Tibial nerve (tissue), 4 donors: ENCODE results near the gene ARMH1. TPM values are rescaled to one million over a fixed set of nuclear protein-coding genes. Genes with fewer than 3 reads are reported as not detected.

Experiments
- DNase-seq, 2 donors: peaks; one replicate each; pipeline ENCODE4 v3.0.0-alpha.2; 2019; ENCODE audit warnings: low spot score in 2 of 2
- H3K27ac ChIP-seq, 4 donors: fragments of 200-600 bp; sonication (generic) in 3 of 4; one replicate each; pipeline ENCODE4 v1.5.1; 2017 to 2019; ENCODE audit warnings: mild to moderate bottlenecking in 1 of 4
- H3K27me3 ChIP-seq, 2 donors: fragments of 200-600 bp; sonication (generic) in 1 of 2; one replicate each; pipeline versions ENCODE4 v1.5.1 to v1.6.0; 2017 to 2019
- H3K36me3 ChIP-seq, 3 donors: fragments of 200-600 bp; sonication (generic); one replicate each; pipeline ENCODE4 v1.5.1; 2018 to 2019
- H3K4me1 ChIP-seq, 4 donors: fragments of 200-600 bp; sonication (generic) in 3 of 4; one replicate each; pipeline ENCODE4 v1.5.1; 2017 to 2019
- H3K4me3 ChIP-seq, 4 donors: fragments of 200-600 bp; sonication (generic) in 3 of 4; one replicate each; pipeline ENCODE4 v1.5.1; 2017 to 2019; ENCODE audit warnings: mild to moderate bottlenecking in 1 of 4, moderate library complexity in 1 of 4
- H3K9me3 ChIP-seq, 4 donors: fragments of 200-600 bp; sonication (generic) in 3 of 4; one replicate each; pipeline ENCODE4 v1.5.1; 2017 to 2019
- CTCF ChIP-seq, 5 experiments: fragments of 200-600 bp in 3 of 5; fragments of 450-650 bp in 2 of 5; sonication (generic) in 3 of 5; IDR thresholded peaks; one replicate each; pipeline ENCODE4 v1.5.1; 2016 to 2019; ENCODE audit warnings: antibody characterized with exemption in 5 of 5, mild to moderate bottlenecking in 3 of 5, moderate library complexity in 2 of 5
- EP300 ChIP-seq, 2 donors: sonication (generic); formaldehyde crosslinking; IDR thresholded peaks; one replicate each; pipeline ENCODE4 v1.6.1; 2017; ENCODE audit warnings: antibody characterized with exemption in 2 of 2, mild to moderate bottlenecking in 1 of 2
- POLR2A ChIP-seq, 2 donors: fragments of 450-650 bp; IDR thresholded peaks; one replicate each; pipeline ENCODE4 v1.6.1; 2017; ENCODE audit warnings: antibody characterized with exemption in 2 of 2, mild to moderate bottlenecking in 2 of 2, moderate library complexity in 2 of 2
- WGBS, 2 donors: methylation state at CpG; one replicate each; pipeline ENCODE4 v1.1.5; 2018; 5-methylcytosine and 5-hydroxymethylcytosine counted together
- total RNA-seq, 4 donors: library from RNA; depleted of rRNA; stranded (reverse); fragments of >200 nt; gene quantifications; one replicate each; pipeline ENCODE4 v1.1.0, GENCODE V29; 2016

Gene ARMH1
- total RNA-seq, 4 donors from 2014 or later, result 0.66 to 7.1 (median 2.9) TPM

GRCh38 chr1:44676484-44677200 lies 2.1 kb downstream of the ARMH1 start:
- H3K27me3 ChIP-seq, result no peaks in the 10 kb centered on the region

GRCh38 chr1:44677201-44677766 lies 2.8 kb downstream of the ARMH1 start:
- Histone ChIP-seq H3K4me1 (peaks cover 0 to 59% (median 28%) of the 10 kb centered on the region in 4 donors), H3K27ac (peak overlapping the region in 3 of 4 donors; percentile 68 to 97 (median 93)), H3K36me3 (no peaks in the 10 kb centered on the region), H3K9me3 (no peaks in the 10 kb centered on the region), H3K27me3 (no peaks in the 10 kb centered on the region), H3K4me3 (no peak overlapping the region)
- DNase-seq, result no peak
- 65 to 70% methylated on average over 6 of the region's 6 CpGs for WGBS, 2 donors
- TF ChIP-seq EP300 (IDR thresholded peaks at IDR 0.05) (no peak), CTCF (IDR thresholded peaks at IDR 0.05) (peak in 2 of 5 experiments; percentile 32 to 54), POLR2A (IDR thresholded peaks at IDR 0.05) (no peak)

More at GRCh38 chr1:44676484-44677200, 2.1 kb downstream of the ARMH1 start:
- peak overlapping the region in 3 of 4 donors; percentile 68 to 97 (median 93) for H3K27ac ChIP-seq
- H3K36me3 ChIP-seq, result no peaks in the 10 kb centered on the region
- no peak overlapping the region for H3K4me3 ChIP-seq
- WGBS, 2 donors, result 71 to 73% methylated on average over 5 of the region's 5 CpGs
- TF ChIP-seq CTCF (IDR thresholded peaks at IDR 0.05) (no peak), EP300 (IDR thresholded peaks at IDR 0.05) (peak in 1 of 2 donors; percentile 52)
- DNase-seq, result no peak
- H3K4me1 ChIP-seq, result peaks cover 0 to 65% (median 31%) of the 10 kb centered on the region in 4 donors
- no peaks in the 10 kb centered on the region for H3K9me3 ChIP-seq

GRCh38 chr1:44678120-44678519 lies 3.6 kb downstream of the ARMH1 start:
- no peak overlapping the region for H3K27ac ChIP-seq
- DNase-seq, result no peak
- WGBS, 2 donors, result 84 to 89% methylated on average over 2 of the region's 2 CpGs
- H3K4me3 ChIP-seq, result no peak overlapping the region
- H3K27me3 ChIP-seq, result no peaks in the 10 kb centered on the region
- H3K9me3 ChIP-seq, result no peaks in the 10 kb centered on the region
- TF ChIP-seq EP300 (IDR thresholded peaks at IDR 0.05), result no peak
- no peak for TF ChIP-seq CTCF (IDR thresholded peaks at IDR 0.05)
- H3K36me3 ChIP-seq, result no peaks in the 10 kb centered on the region
- H3K4me1 ChIP-seq, result peaks cover 0 to 50% (median 22%) of the 10 kb centered on the region in 4 donors

- Histone ChIP-seq H3K36me3 (no peaks in the 10 kb centered on the region), H3K4me3 (no peak overlapping the region), H3K4me1 (peaks cover 0 to 45% (median 19%) of the 10 kb centered on the region in 4 donors), H3K27ac (no peak overlapping the region), H3K27me3 (no peaks in the 10 kb centered on the region), H3K9me3 (no peaks in the 10 kb centered on the region)
- TF ChIP-seq CTCF (IDR thresholded peaks at IDR 0.05) (no peak), EP300 (IDR thresholded peaks at IDR 0.05) (no peak), POLR2A (IDR thresholded peaks at IDR 0.05) (no peak)
- DNase-seq, result no peak
- 59 to 61% methylated on average over 4 of the region's 4 CpGs for WGBS, 2 donors
These were observed 4.1 kb downstream of the ARMH1 start for GRCh38 chr1:44678626-44679025.

GRCh38 chr1:44679468-44679867 lies 5.0 kb downstream of the ARMH1 start:
- DNase-seq, result no peak
- Histone ChIP-seq H3K4me1 (peaks cover 0 to 45% (median 19%) of the 10 kb centered on the region in 4 donors), H3K27me3 (no peaks in the 10 kb centered on the region), H3K27ac (no peak overlapping the region), H3K9me3 (no peaks in the 10 kb centered on the region), H3K4me3 (no peak overlapping the region), H3K36me3 (no peaks in the 10 kb centered on the region)
- TF ChIP-seq POLR2A (IDR thresholded peaks at IDR 0.05), result no peak
- TF ChIP-seq EP300 (IDR thresholded peaks at IDR 0.05), result no peak
- TF ChIP-seq CTCF (IDR thresholded peaks at IDR 0.05), result no peak
- WGBS, 2 donors, result 85% methylated on average over 5 of the region's 5 CpGs
